ENCODE results near the gene OR10G2. TPM values are rescaled to one million over a fixed set of nuclear protein-coding genes. Genes with fewer than 3 reads are reported as not detected.

OR10G2 gene
- total and polyA plus RNA-seq, 4 donors, result not detected

- DNase-seq (no peak), ATAC-seq (ENCODE audit: insufficient read depth, low FRiP score) (no peak)
- Histone ChIP-seq H3K9ac (ENCODE audit: insufficient read depth in 1 of 2, low read length in 2 of 2) (no peak overlapping the region), H3K36me3 (ENCODE audit: control insufficient read depth in 4 of 4, insufficient read depth in 4 of 4, low read length in 4 of 4) (no peaks in the 10 kb centered on the region), H3K9me3 (ENCODE audit: control insufficient read depth in 4 of 4, insufficient read depth in 3 of 4, low read length in 3 of 4) (peaks cover 0 to 7% (median 0%) of the 10 kb centered on the region in 4 donors), H3K4me1 (ENCODE audit: control insufficient read depth in 5 of 5, insufficient read depth in 5 of 5, low read length in 5 of 5) (no peaks in the 10 kb centered on the region), H3K27me3 (ENCODE audit: control insufficient read depth in 3 of 3, insufficient read depth in 3 of 3, low read length in 2 of 3) (no peaks in the 10 kb centered on the region), H3K27ac (ENCODE audit: low read depth in 1 of 2, low read length in 1 of 2) (no peak overlapping the region), H3K4me3 (no peak overlapping the region)
- 66 to 84% methylated on average over 3 of the region's 3 CpGs for WGBS, 2 donors
- TF ChIP-seq CTCF (IDR thresholded peaks at IDR 0.05; ENCODE audit: control extremely low read depth, extremely low read depth), result no peak
Measured at GRCh38 chr14:21668377-21668776, 33.6 kb upstream of the OR10G2 start.

- ATAC-seq (ENCODE audit: insufficient read depth, low FRiP score) (no peak), DNase-seq (no peak)
- H3K9ac ChIP-seq (ENCODE audit: insufficient read depth in 1 of 2, low read length in 2 of 2), result no peak overlapping the region
- no peak for TF ChIP-seq CTCF (IDR thresholded peaks at IDR 0.05; ENCODE audit: control extremely low read depth, extremely low read depth)
- peaks cover 0 to 6% (median 0%) of the 10 kb centered on the region in 4 donors for H3K9me3 ChIP-seq (ENCODE audit: control insufficient read depth in 4 of 4, insufficient read depth in 3 of 4, low read length in 3 of 4)
- peaks cover 0 to 5% (median 0%) of the 10 kb centered on the region in 5 donors for H3K4me1 ChIP-seq (ENCODE audit: control insufficient read depth in 5 of 5, insufficient read depth in 5 of 5, low read length in 5 of 5)
- no peak overlapping the region for H3K27ac ChIP-seq (ENCODE audit: low read depth in 1 of 2, low read length in 1 of 2)
- no peaks in the 10 kb centered on the region for H3K36me3 ChIP-seq (ENCODE audit: control insufficient read depth in 4 of 4, insufficient read depth in 4 of 4, low read length in 4 of 4)
- H3K4me3 ChIP-seq, result no peak overlapping the region
- WGBS, 2 donors, result 31 to 48% methylated on average over 1 of the region's 1 CpG
- H3K27me3 ChIP-seq (ENCODE audit: control insufficient read depth in 3 of 3, insufficient read depth in 3 of 3, low read length in 2 of 3), result peaks cover 0 to 2% (median 0%) of the 10 kb centered on the region in 3 donors
Measured at GRCh38 chr14:21656980-21657379, 22.2 kb upstream of the OR10G2 start.

- 95 to 97% methylated on average over 5 of the region's 5 CpGs for WGBS, 2 donors
Measured at GRCh38 chr14:21654215-21654614, 19.5 kb upstream of the OR10G2 start.

More at GRCh38 chr14:21654215-21654614, 19.5 kb upstream of the OR10G2 start:
- no peak for TF ChIP-seq CTCF (IDR thresholded peaks at IDR 0.05; ENCODE audit: control extremely low read depth, extremely low read depth)
- H3K4me1 ChIP-seq (ENCODE audit: control insufficient read depth in 5 of 5, insufficient read depth in 5 of 5, low read length in 5 of 5), result peaks cover 0 to 5% (median 0%) of the 10 kb centered on the region in 5 donors
- no peak overlapping the region for H3K9ac ChIP-seq (ENCODE audit: insufficient read depth in 1 of 2, low read length in 2 of 2)
- ATAC-seq (ENCODE audit: insufficient read depth, low FRiP score) (no peak), DNase-seq (no peak)
- H3K27ac ChIP-seq (ENCODE audit: low read depth in 1 of 2, low read length in 1 of 2), result no peak overlapping the region
- H3K36me3 ChIP-seq (ENCODE audit: control insufficient read depth in 4 of 4, insufficient read depth in 4 of 4, low read length in 4 of 4), result no peaks in the 10 kb centered on the region
- peaks cover 0 to 6% (median 0%) of the 10 kb centered on the region in 4 donors for H3K9me3 ChIP-seq (ENCODE audit: control insufficient read depth in 4 of 4, insufficient read depth in 3 of 4, low read length in 3 of 4)
- H3K4me3 ChIP-seq, result no peak overlapping the region
- H3K27me3 ChIP-seq (ENCODE audit: control insufficient read depth in 3 of 3, insufficient read depth in 3 of 3, low read length in 2 of 3), result peaks cover 0 to 2% (median 0%) of the 10 kb centered on the region in 3 donors

Data from lung (tissue), 12 donors.